CD14-positive monocyte (primary cell): Measurements from ENCODE around the gene XRN1. TPM values are rescaled to one million over a fixed set of nuclear protein-coding genes. Genes with fewer than 3 reads are reported as not detected.
A peak's percentile ranks its signal among the peaks of the same experiment; 100 is the strongest.

Source experiments
- DNase-seq, 3 donors: peaks; one replicate each; pipeline ENCODE4 v3.0.0-alpha.2; 2011 to 2022
- H2AFZ ChIP-seq: 2 replicates; pipeline ENCODE4 v1.6.0; 2012; ENCODE audit warnings: mild to moderate bottlenecking, low read depth, low read length, inconsistent platforms; ENCODE audit not compliant: insufficient read depth, poor library complexity, severe bottlenecking
- H3K27ac ChIP-seq, 2 donors: 1 replicate in 1 of 2; 2 replicates in 1 of 2; pipeline ENCODE4 v1.5.1; 2012 to 2013; ENCODE audit warnings: low read length in 2 of 2, control low read depth in 1 of 2, inconsistent platforms in 1 of 2, low read depth in 1 of 2, mild to moderate bottlenecking in 1 of 2
- H3K27me3 ChIP-seq, 2 donors: one replicate each; pipeline versions ENCODE4 v1.6.0 to v1.6.1; 2011 to 2013; ENCODE audit warnings: low read length in 2 of 2; ENCODE audit not compliant: control insufficient read depth in 2 of 2, insufficient read depth in 2 of 2
- H3K36me3 ChIP-seq, 2 donors: replicated peaks in 1 of 2; 1 replicate in 1 of 2; 2 replicates in 1 of 2; pipeline versions ENCODE4 v1.5.1 to v1.6.1; 2012 to 2013; ENCODE audit warnings: low read length in 2 of 2, control low read depth in 1 of 2, inconsistent platforms in 1 of 2, mild to moderate bottlenecking in 1 of 2; ENCODE audit not compliant: insufficient read depth in 2 of 2, control insufficient read depth in 1 of 2
- H3K4me1 ChIP-seq, 2 donors: 1 replicate in 1 of 2; 2 replicates in 1 of 2; pipeline versions ENCODE4 v1.5.1 to v1.6.1; 2012 to 2013; ENCODE audit warnings: low read length in 2 of 2, control low read depth in 1 of 2, inconsistent platforms in 1 of 2, mild to moderate bottlenecking in 1 of 2, moderate library complexity in 1 of 2; ENCODE audit not compliant: insufficient read depth in 2 of 2, control insufficient read depth in 1 of 2
- H3K4me2 ChIP-seq: replicated peaks from 2 replicates; pipeline ENCODE3; 2012; ENCODE audit warnings: low read length, moderate library complexity, mild to moderate bottlenecking; ENCODE audit not compliant: poor library complexity, severe bottlenecking; ENCODE audit errors: extremely low read depth
- H3K4me3 ChIP-seq, 3 experiments: fragments of 200-600 bp in 1 of 3; sonication (generic) in 1 of 3; replicated peaks in 1 of 3; 1 replicate in 2 of 3; 2 replicates in 1 of 3; pipeline ENCODE4 v1.5.1; 2011 to 2013; ENCODE audit warnings: low read length in 3 of 3, mild to moderate bottlenecking in 3 of 3, control low read depth in 2 of 3, low read depth in 2 of 3, inconsistent platforms in 1 of 3, moderate library complexity in 1 of 3
- H3K79me2 ChIP-seq: 2 replicates; pipeline ENCODE4 v1.6.0; 2012; ENCODE audit warnings: mild to moderate bottlenecking, control low read depth, inconsistent platforms, low read length, moderate library complexity; ENCODE audit not compliant: insufficient read depth
- H3K9ac ChIP-seq: 2 replicates; pipeline ENCODE4 v1.6.0; 2017; ENCODE audit warnings: low read length, mild to moderate bottlenecking; ENCODE audit not compliant: insufficient read depth, poor library complexity, severe bottlenecking
- H3K9me3 ChIP-seq, 2 donors: replicated peaks in 1 of 2; 1 replicate in 1 of 2; 2 replicates in 1 of 2; pipeline versions ENCODE4 v1.5.1 to v1.6.1; 2012 to 2013; ENCODE audit warnings: low read length in 2 of 2, control low read depth in 1 of 2; ENCODE audit not compliant: control insufficient read depth in 1 of 2, insufficient read depth in 1 of 2
- H4K20me1 ChIP-seq: 2 replicates; pipeline ENCODE4 v1.6.0; 2012; ENCODE audit warnings: mild to moderate bottlenecking, low read length, control low read depth, moderate library complexity; ENCODE audit not compliant: insufficient read depth
- H3K27ac Mint-ChIP-seq, 7 donors: one replicate each; pipeline ENCODE4 v1.8.0; 2020; ENCODE audit warnings: mild to moderate bottlenecking in 7 of 7, mixed read lengths in 7 of 7, moderate library complexity in 6 of 7, inconsistent platforms in 2 of 7
- H3K27me3 Mint-ChIP-seq, 3 donors: one replicate each; pipeline ENCODE4 v1.8.0; 2021 to 2022; ENCODE audit warnings: low read depth in 3 of 3, mild to moderate bottlenecking in 3 of 3, mixed read lengths in 3 of 3, moderate library complexity in 3 of 3, inconsistent platforms in 1 of 3
- H3K36me3 Mint-ChIP-seq, 2 donors: one replicate each; pipeline ENCODE4 v1.8.0; 2020; ENCODE audit warnings: mixed read lengths in 2 of 2, inconsistent platforms in 1 of 2, mild to moderate bottlenecking in 1 of 2
- H3K4me1 Mint-ChIP-seq: one replicate; pipeline ENCODE4 v1.8.0; 2020; ENCODE audit warnings: mild to moderate bottlenecking, mixed read lengths
- H3K4me3 Mint-ChIP-seq, 2 donors: one replicate each; pipeline ENCODE4 v1.8.0; 2020; ENCODE audit warnings: mild to moderate bottlenecking in 2 of 2, mixed read lengths in 2 of 2, moderate library complexity in 1 of 2
- H3K9me3 Mint-ChIP-seq, 7 donors: one replicate each; pipeline ENCODE4 v1.8.0; 2020 to 2022; ENCODE audit warnings: mixed read lengths in 7 of 7, mild to moderate bottlenecking in 6 of 7, moderate library complexity in 6 of 7, inconsistent platforms in 2 of 7
- CTCF ChIP-seq: fragments of 200-600 bp; IDR thresholded peaks from one replicate; pipeline ENCODE4 v1.8.0; 2022; ENCODE audit warnings: antibody characterized with exemption, mild to moderate bottlenecking
- WGBS: methylation state at CpG from one replicate; pipeline ENCODE4 v1.1.5; 2013; ENCODE audit warnings: missing lambda C conversion rate; ENCODE audit not compliant: insufficient coverage; 5-methylcytosine and 5-hydroxymethylcytosine counted together
- intact Hi-C, 2 donors: fragments of 100-400 bp; cut with micrococcal nuclease; formaldehyde crosslinking; loops; one replicate each; pipeline versions ENCODE4 v1.15.0 to v1.15.1; 2023
- polyA minus RNA-seq: library from RNA; depleted of rRNA, polyadenylated mRNA; stranded (reverse); fragments of >200 nt; gene quantifications from 2 replicates; pipeline ENCODE4 v1.2.3, GENCODE V29; 2012
- polyA plus RNA-seq, 3 donors: library from polyadenylated mRNA; depleted of rRNA in 1 of 3; unstranded in 2 of 3; stranded (reverse) in 1 of 3; fragments of 300-500 nt in 2 of 3; fragments of >200 nt in 1 of 3; fragmentation: Illumina TruSeq in 2 of 3; gene quantifications; 1 replicate in 2 of 3; 2 replicates in 1 of 3; pipeline ENCODE4 v1.2.3, GENCODE V29; 2012 to 2021
- total RNA-seq, 12 experiments: library from RNA in 1 of 12; stranded (reverse) in 1 of 12; fragments of 120-200 nt in 1 of 12; gene quantifications; one replicate each; pipeline ENCODE4 v1.2.4 and lab custom pipeline; 2013 to 2026; ENCODE audit warnings: mixed read lengths in 6 of 12, inconsistent platforms in 1 of 12

XRN1 gene
- 44.4 TPM for total RNA-seq (2013)
- polyA plus RNA-seq = 10 to 100 TPM in 2 of 3 donors, 1 to 10 TPM in 1; 8.6 to 47.9 (median 24.3) TPM
- 15.9 and 27.4 TPM in 2 replicates for polyA minus RNA-seq
- total RNA-seq (lab: John Stamatoyannopoulos, UW) = 98.3 to 212 (median 141) reads per million in 11 experiments

- intact Hi-C loops = loop anchor here (10.0 kb wide), 2 partner anchors 127 to 557 kb away; partner anchors contain the start of genes ATR (in 2 of the 2) and U2SURP (in 1 of the 2)
- Histone ChIP-seq H3K9ac (peak within 1 kb of the TSS; percentile 99), H3K4me3 (peak within 1 kb of the TSS; percentile 81 to 97 (median 93)), H3K4me2 (peak within 1 kb of the TSS; percentile 73), H3K27me3 (no peaks in the 10 kb centered on the region), H3K79me2 (peaks cover 48% of the 10 kb centered on the region), H3K36me3 (peaks cover 23 to 46% of the 10 kb centered on the region in 2 donors), H2AFZ (peak within 1 kb of the TSS; percentile 82), H3K27ac (peak within 1 kb of the TSS; percentile 95 to 99), H4K20me1 (peaks cover 14% of the 10 kb centered on the region), H3K4me1 (peaks cover 20 to 28% of the 10 kb centered on the region in 2 donors), H3K9me3 (no peaks in the 10 kb centered on the region)
- Mint-ChIP-seq H3K27ac (peak within 1 kb of the TSS; percentile 99 to 100 (median 100)), H3K4me3 (peak within 1 kb of the TSS; percentile 93 to 98), H3K9me3 (peaks cover 0 to 4% (median 2%) of the 10 kb centered on the region in 7 donors), H3K27me3 (no peaks in the 10 kb centered on the region), H3K4me1 (peaks cover 31% of the 10 kb centered on the region), H3K36me3 (peaks cover 24 to 47% of the 10 kb centered on the region in 2 donors)
- DNase-seq = peak; percentile 95 to 96 (median 95)
- WGBS = 0% methylated on average over 39 of the region's 52 CpGs
- no peak for TF ChIP-seq CTCF
Measured at GRCh38 chr3:142447852-142448823, at the start of gene XRN1. TSS of gene XRN1 (minus strand) at chr3:142448037. CDS start at chr3:142447944, 93 bp downstream.

- no peaks in the 10 kb centered on the region for H3K4me1 ChIP-seq
- no peak overlapping the region for H3K4me3 Mint-ChIP-seq
- H3K9ac ChIP-seq = no peak overlapping the region
- no peaks in the 10 kb centered on the region for H3K27me3 ChIP-seq
- no peak for DNase-seq
- H3K9me3 ChIP-seq = no peaks in the 10 kb centered on the region
- H3K4me3 ChIP-seq = no peak overlapping the region
- H4K20me1 ChIP-seq = no peaks in the 10 kb centered on the region
- peaks cover 76 to 96% of the 10 kb centered on the region in 2 donors for H3K36me3 ChIP-seq
- no peak overlapping the region for H3K4me2 ChIP-seq
- no peaks in the 10 kb centered on the region for H3K4me1 Mint-ChIP-seq
- no peaks in the 10 kb centered on the region for H3K79me2 ChIP-seq
- H3K27ac ChIP-seq = no peak overlapping the region
- H2AFZ ChIP-seq = no peak overlapping the region
- H3K27ac Mint-ChIP-seq = no peak overlapping the region
- intact Hi-C loops = no loop called here
- H3K27me3 Mint-ChIP-seq = no peaks in the 10 kb centered on the region
- no CpG with 5 or more reads among the region's 3 CpGs for WGBS
- TF ChIP-seq CTCF = no peak
- H3K9me3 Mint-ChIP-seq = no peaks in the 10 kb centered on the region
- peaks cover 71 to 86% of the 10 kb centered on the region in 2 donors for H3K36me3 Mint-ChIP-seq
Measured at GRCh38 chr3:142495103-142495502, 47.3 kb upstream of the XRN1 start.
